CD14-positive monocyte (primary cell): Measurements from ENCODE around the gene PYCARD. TPM values are rescaled to one million over a fixed set of nuclear protein-coding genes. Genes with fewer than 3 reads are reported as not detected.

Experiments
- DNase-seq, 3 donors: peaks; one replicate each; pipeline ENCODE4 v3.0.0-alpha.2; 2011 to 2022
- H2AFZ ChIP-seq: 2 replicates; pipeline ENCODE4 v1.6.0; 2012; ENCODE audit warnings: mild to moderate bottlenecking, low read depth, low read length, inconsistent platforms; ENCODE audit not compliant: insufficient read depth, poor library complexity, severe bottlenecking
- H3K27ac ChIP-seq, 2 donors: 1 replicate in 1 of 2; 2 replicates in 1 of 2; pipeline ENCODE4 v1.5.1; 2012 to 2013; ENCODE audit warnings: low read length in 2 of 2, control low read depth in 1 of 2, inconsistent platforms in 1 of 2, low read depth in 1 of 2, mild to moderate bottlenecking in 1 of 2
- H3K27me3 ChIP-seq, 2 donors: one replicate each; pipeline versions ENCODE4 v1.6.0 to v1.6.1; 2011 to 2013; ENCODE audit warnings: low read length in 2 of 2; ENCODE audit not compliant: control insufficient read depth in 2 of 2, insufficient read depth in 2 of 2
- H3K36me3 ChIP-seq, 2 donors: replicated peaks in 1 of 2; 1 replicate in 1 of 2; 2 replicates in 1 of 2; pipeline versions ENCODE4 v1.5.1 to v1.6.1; 2012 to 2013; ENCODE audit warnings: low read length in 2 of 2, control low read depth in 1 of 2, inconsistent platforms in 1 of 2, mild to moderate bottlenecking in 1 of 2; ENCODE audit not compliant: insufficient read depth in 2 of 2, control insufficient read depth in 1 of 2
- H3K4me1 ChIP-seq, 2 donors: 1 replicate in 1 of 2; 2 replicates in 1 of 2; pipeline versions ENCODE4 v1.5.1 to v1.6.1; 2012 to 2013; ENCODE audit warnings: low read length in 2 of 2, control low read depth in 1 of 2, inconsistent platforms in 1 of 2, mild to moderate bottlenecking in 1 of 2, moderate library complexity in 1 of 2; ENCODE audit not compliant: insufficient read depth in 2 of 2, control insufficient read depth in 1 of 2
- H3K4me2 ChIP-seq: replicated peaks from 2 replicates; pipeline ENCODE3; 2012; ENCODE audit warnings: low read length, moderate library complexity, mild to moderate bottlenecking; ENCODE audit not compliant: poor library complexity, severe bottlenecking; ENCODE audit errors: extremely low read depth
- H3K4me3 ChIP-seq, 3 experiments: fragments of 200-600 bp in 1 of 3; sonication (generic) in 1 of 3; replicated peaks in 1 of 3; 1 replicate in 2 of 3; 2 replicates in 1 of 3; pipeline ENCODE4 v1.5.1; 2011 to 2013; ENCODE audit warnings: low read length in 3 of 3, mild to moderate bottlenecking in 3 of 3, control low read depth in 2 of 3, low read depth in 2 of 3, inconsistent platforms in 1 of 3, moderate library complexity in 1 of 3
- H3K79me2 ChIP-seq: 2 replicates; pipeline ENCODE4 v1.6.0; 2012; ENCODE audit warnings: mild to moderate bottlenecking, control low read depth, inconsistent platforms, low read length, moderate library complexity; ENCODE audit not compliant: insufficient read depth
- H3K9ac ChIP-seq: 2 replicates; pipeline ENCODE4 v1.6.0; 2017; ENCODE audit warnings: low read length, mild to moderate bottlenecking; ENCODE audit not compliant: insufficient read depth, poor library complexity, severe bottlenecking
- H3K9me3 ChIP-seq, 2 donors: replicated peaks in 1 of 2; 1 replicate in 1 of 2; 2 replicates in 1 of 2; pipeline versions ENCODE4 v1.5.1 to v1.6.1; 2012 to 2013; ENCODE audit warnings: low read length in 2 of 2, control low read depth in 1 of 2; ENCODE audit not compliant: control insufficient read depth in 1 of 2, insufficient read depth in 1 of 2
- H4K20me1 ChIP-seq: 2 replicates; pipeline ENCODE4 v1.6.0; 2012; ENCODE audit warnings: mild to moderate bottlenecking, low read length, control low read depth, moderate library complexity; ENCODE audit not compliant: insufficient read depth
- H3K27ac Mint-ChIP-seq, 7 donors: one replicate each; pipeline ENCODE4 v1.8.0; 2020; ENCODE audit warnings: mild to moderate bottlenecking in 7 of 7, mixed read lengths in 7 of 7, moderate library complexity in 6 of 7, inconsistent platforms in 2 of 7
- H3K27me3 Mint-ChIP-seq, 3 donors: one replicate each; pipeline ENCODE4 v1.8.0; 2021 to 2022; ENCODE audit warnings: low read depth in 3 of 3, mild to moderate bottlenecking in 3 of 3, mixed read lengths in 3 of 3, moderate library complexity in 3 of 3, inconsistent platforms in 1 of 3
- H3K36me3 Mint-ChIP-seq, 2 donors: one replicate each; pipeline ENCODE4 v1.8.0; 2020; ENCODE audit warnings: mixed read lengths in 2 of 2, inconsistent platforms in 1 of 2, mild to moderate bottlenecking in 1 of 2
- H3K4me1 Mint-ChIP-seq: one replicate; pipeline ENCODE4 v1.8.0; 2020; ENCODE audit warnings: mild to moderate bottlenecking, mixed read lengths
- H3K4me3 Mint-ChIP-seq, 2 donors: one replicate each; pipeline ENCODE4 v1.8.0; 2020; ENCODE audit warnings: mild to moderate bottlenecking in 2 of 2, mixed read lengths in 2 of 2, moderate library complexity in 1 of 2
- H3K9me3 Mint-ChIP-seq, 7 donors: one replicate each; pipeline ENCODE4 v1.8.0; 2020 to 2022; ENCODE audit warnings: mixed read lengths in 7 of 7, mild to moderate bottlenecking in 6 of 7, moderate library complexity in 6 of 7, inconsistent platforms in 2 of 7
- CTCF ChIP-seq: fragments of 200-600 bp; IDR thresholded peaks from one replicate; pipeline ENCODE4 v1.8.0; 2022; ENCODE audit warnings: antibody characterized with exemption, mild to moderate bottlenecking
- WGBS: methylation state at CpG from one replicate; pipeline ENCODE4 v1.1.5; 2013; ENCODE audit warnings: missing lambda C conversion rate; ENCODE audit not compliant: insufficient coverage; 5-methylcytosine and 5-hydroxymethylcytosine counted together
- intact Hi-C, 2 donors: fragments of 100-400 bp; cut with micrococcal nuclease; formaldehyde crosslinking; loops; one replicate each; pipeline versions ENCODE4 v1.15.0 to v1.15.1; 2023
- polyA plus RNA-seq, 3 donors: library from polyadenylated mRNA; depleted of rRNA in 1 of 3; unstranded in 2 of 3; stranded (reverse) in 1 of 3; fragments of 300-500 nt in 2 of 3; fragments of >200 nt in 1 of 3; fragmentation: Illumina TruSeq in 2 of 3; gene quantifications; 1 replicate in 2 of 3; 2 replicates in 1 of 3; pipeline ENCODE4 v1.2.3, GENCODE V29; 2012 to 2021

The PYCARD gene
- polyA plus RNA-seq, 3 donors, result 214 to 400 (median 374) TPM

- no peak overlapping the region for H3K4me3 ChIP-seq
- WGBS, result 100% methylated on average over 1 of the region's 4 CpGs
- no peak for TF ChIP-seq CTCF
These were observed 25.6 kb upstream of the PYCARD start for GRCh38 chr16:31228206-31228605.

DNA sequence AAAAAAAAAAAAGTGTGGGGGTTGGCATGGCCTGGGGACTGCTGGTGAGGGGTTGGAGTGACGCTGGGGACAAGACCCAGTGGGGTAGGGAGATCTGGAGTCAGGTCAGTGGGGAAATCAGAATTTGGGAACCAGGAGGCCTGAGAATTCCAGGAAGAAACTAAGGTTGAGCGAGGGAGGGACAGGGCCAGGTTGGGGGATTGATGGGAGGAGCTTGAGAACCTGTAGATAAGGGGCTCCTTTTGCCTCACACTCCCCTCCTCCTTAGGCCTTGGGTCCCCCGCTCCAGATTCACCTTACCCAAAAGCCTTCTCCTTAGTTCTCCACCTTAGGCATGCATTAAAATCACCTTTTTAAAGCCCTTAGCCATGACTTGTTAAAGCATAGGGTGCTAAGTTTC is 22.6 kb upstream of the PYCARD start:
- Histone ChIP-seq H3K36me3 (no peaks in the 10 kb centered on the region), H3K9ac (no peak overlapping the region), H3K27ac (no peak overlapping the region), H3K9me3 (no peaks in the 10 kb centered on the region), H4K20me1 (no peaks in the 10 kb centered on the region), H3K4me1 (peaks cover 0 to 5% of the 10 kb centered on the region in 2 donors), H2AFZ (no peak overlapping the region), H3K79me2 (no peaks in the 10 kb centered on the region), H3K4me2 (no peak overlapping the region), H3K4me3 (no peak overlapping the region), H3K27me3 (peaks cover 0 to 12% of the 10 kb centered on the region in 2 donors)
- Mint-ChIP-seq H3K9me3 (peaks cover 0 to 1% (median 0%) of the 10 kb centered on the region in 7 donors), H3K36me3 (peaks cover 0 to 2% of the 10 kb centered on the region in 2 donors), H3K4me1 (peaks cover 15% of the 10 kb centered on the region), H3K4me3 (no peak overlapping the region), H3K27ac (no peak overlapping the region), H3K27me3 (peaks cover 13 to 30% (median 21%) of the 10 kb centered on the region in 3 donors)
- intact Hi-C loops, result no loop called here
- WGBS, result 100% methylated on average over 1 of the region's 3 CpGs
- no peak for DNase-seq
- TF ChIP-seq CTCF, result no peak

More at GRCh38 chr16:31228206-31228605, 25.6 kb upstream of the PYCARD start:
- Mint-ChIP-seq H3K27me3 (peaks cover 0 to 12% (median 6%) of the 10 kb centered on the region in 3 donors), H3K36me3 (peaks cover 0 to 2% of the 10 kb centered on the region in 2 donors), H3K4me3 (no peak overlapping the region), H3K9me3 (peaks cover 0 to 4% (median 0%) of the 10 kb centered on the region in 7 donors), H3K4me1 (peaks cover 8% of the 10 kb centered on the region), H3K27ac (no peak overlapping the region)
- Histone ChIP-seq H4K20me1 (no peaks in the 10 kb centered on the region), H2AFZ (no peak overlapping the region), H3K4me1 (no peaks in the 10 kb centered on the region), H3K4me2 (no peak overlapping the region), H3K36me3 (no peaks in the 10 kb centered on the region), H3K27ac (no peak overlapping the region), H3K79me2 (no peaks in the 10 kb centered on the region), H3K27me3 (peaks cover 0 to 2% of the 10 kb centered on the region in 2 donors), H3K9me3 (no peaks in the 10 kb centered on the region), H3K9ac (no peak overlapping the region)
- intact Hi-C loops, result no loop called here
- DNase-seq, result no peak
